ENCODE results near the gene ALG14. TPM values are rescaled to one million over a fixed set of nuclear protein-coding genes. Genes with fewer than 3 reads are reported as not detected.
A peak's percentile ranks its signal among the peaks of the same experiment; 100 is the strongest.

ALG14 gene
- polyA plus RNA-seq, 1 of the 3 experiments (the other 2 are of a cell fraction): 2.5 TPM

DNA sequence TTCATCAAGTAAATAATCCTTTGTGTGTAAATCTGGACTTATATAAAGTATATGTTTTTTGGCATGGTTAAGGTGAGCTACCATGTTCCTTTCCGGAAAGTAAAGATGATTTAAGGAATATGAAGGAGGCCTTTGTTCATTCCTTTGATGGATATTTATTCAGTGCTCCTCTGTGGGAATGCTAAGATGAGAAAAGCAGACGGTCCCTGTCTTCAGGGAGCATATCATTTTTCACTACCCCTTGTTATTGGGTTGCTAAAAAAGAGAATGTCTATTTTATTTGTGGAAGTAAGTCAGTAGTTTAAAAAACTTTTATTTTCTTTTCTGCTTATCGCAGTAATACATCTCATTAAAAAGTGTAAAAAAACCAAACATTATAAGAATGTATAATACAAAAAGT is 110.8 kb downstream of the ALG14 start:
- 77% methylated on average over 3 of the region's 3 CpGs for WGBS (ENCODE audit: low lambda C conversion rate)
- H3F3A ChIP-seq (replicated peaks; ENCODE audit: insufficient read depth): no peaks in the 10 kb centered on the region
- TF ChIP-seq TCF12 (IDR thresholded peaks at IDR 0.05) (no peak), EP300 (IDR thresholded peaks at IDR 0.05; ENCODE audit: borderline replicate concordance in 1 of 2, low read depth in 1 of 2, low read length in 1 of 2) (no peak), SMC3 (IDR thresholded peaks at IDR 0.05; ENCODE audit: low read depth, low read length) (no peak), JUND (IDR thresholded peaks at IDR 0.05) (no peak), FOXM1 (IDR thresholded peaks at IDR 0.05; ENCODE audit: low read depth) (no peak), RXRA (IDR thresholded peaks at IDR 0.05; ENCODE audit: borderline replicate concordance, low read depth) (no peak), NFIC (IDR thresholded peaks at IDR 0.05; ENCODE audit: borderline replicate concordance) (no peak), NRF1 (IDR thresholded peaks at IDR 0.05; ENCODE audit: low read depth, low read length) (no peak), FOSL2 (IDR thresholded peaks at IDR 0.05; ENCODE audit: borderline replicate concordance, low read depth) (no peak)
- TF ChIP-seq, protein P1, sequence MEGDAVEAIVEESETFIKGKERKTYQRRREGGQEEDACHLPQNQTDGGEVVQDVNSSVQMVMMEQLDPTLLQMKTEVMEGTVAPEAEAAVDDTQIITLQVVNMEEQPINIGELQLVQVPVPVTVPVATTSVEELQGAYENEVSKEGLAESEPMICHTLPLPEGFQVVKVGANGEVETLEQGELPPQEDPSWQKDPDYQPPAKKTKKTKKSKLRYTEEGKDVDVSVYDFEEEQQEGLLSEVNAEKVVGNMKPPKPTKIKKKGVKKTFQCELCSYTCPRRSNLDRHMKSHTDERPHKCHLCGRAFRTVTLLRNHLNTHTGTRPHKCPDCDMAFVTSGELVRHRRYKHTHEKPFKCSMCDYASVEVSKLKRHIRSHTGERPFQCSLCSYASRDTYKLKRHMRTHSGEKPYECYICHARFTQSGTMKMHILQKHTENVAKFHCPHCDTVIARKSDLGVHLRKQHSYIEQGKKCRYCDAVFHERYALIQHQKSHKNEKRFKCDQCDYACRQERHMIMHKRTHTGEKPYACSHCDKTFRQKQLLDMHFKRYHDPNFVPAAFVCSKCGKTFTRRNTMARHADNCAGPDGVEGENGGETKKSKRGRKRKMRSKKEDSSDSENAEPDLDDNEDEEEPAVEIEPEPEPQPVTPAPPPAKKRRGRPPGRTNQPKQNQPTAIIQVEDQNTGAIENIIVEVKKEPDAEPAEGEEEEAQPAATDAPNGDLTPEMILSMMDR (IDR thresholded peaks at IDR 0.05): no peak
- TF ChIP-seq, protein P2, sequence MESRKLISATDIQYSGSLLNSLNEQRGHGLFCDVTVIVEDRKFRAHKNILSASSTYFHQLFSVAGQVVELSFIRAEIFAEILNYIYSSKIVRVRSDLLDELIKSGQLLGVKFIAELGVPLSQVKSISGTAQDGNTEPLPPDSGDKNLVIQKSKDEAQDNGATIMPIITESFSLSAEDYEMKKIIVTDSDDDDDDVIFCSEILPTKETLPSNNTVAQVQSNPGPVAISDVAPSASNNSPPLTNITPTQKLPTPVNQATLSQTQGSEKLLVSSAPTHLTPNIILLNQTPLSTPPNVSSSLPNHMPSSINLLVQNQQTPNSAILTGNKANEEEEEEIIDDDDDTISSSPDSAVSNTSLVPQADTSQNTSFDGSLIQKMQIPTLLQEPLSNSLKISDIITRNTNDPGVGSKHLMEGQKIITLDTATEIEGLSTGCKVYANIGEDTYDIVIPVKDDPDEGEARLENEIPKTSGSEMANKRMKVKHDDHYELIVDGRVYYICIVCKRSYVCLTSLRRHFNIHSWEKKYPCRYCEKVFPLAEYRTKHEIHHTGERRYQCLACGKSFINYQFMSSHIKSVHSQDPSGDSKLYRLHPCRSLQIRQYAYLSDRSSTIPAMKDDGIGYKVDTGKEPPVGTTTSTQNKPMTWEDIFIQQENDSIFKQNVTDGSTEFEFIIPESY (IDR thresholded peaks at IDR 0.05; ENCODE audit: borderline replicate concordance, low read depth): no peak
- no peaks in the 10 kb centered on the region for H3K9me2 ChIP-seq
- no peaks in the 10 kb centered on the region for H3K9me3 ChIP-seq
- H3K36me3 ChIP-seq (replicated peaks in 1 of 2; ENCODE audit: control insufficient read depth in 1 of 2, insufficient read depth in 2 of 2, low read length in 1 of 2): no peaks in the 10 kb centered on the region
- no peak overlapping the region for H3K4me3 ChIP-seq (ENCODE audit: low read depth in 2 of 2, low read length in 1 of 2)
- H3K4me2 ChIP-seq: no peak overlapping the region
- H3K27ac ChIP-seq (ENCODE audit: low read depth in 2 of 2, low read length in 1 of 2): no peak overlapping the region
- 0 out of 2 replicates have a peak overlapping the region, but pooled peaks have one; percentile 54 for H2AFZ ChIP-seq (ENCODE audit: low read depth)
- POLR2A ChIA-PET: no interaction called here
- H3K27me3 ChIP-seq (ENCODE audit: insufficient read depth): no peaks in the 10 kb centered on the region
- no peak overlapping the region for H3K9ac ChIP-seq
- DNase-seq: no peak
- no peaks in the 10 kb centered on the region for H3K79me2 ChIP-seq (ENCODE audit: insufficient read depth)
- no peaks in the 10 kb centered on the region for H4K20me1 ChIP-seq (ENCODE audit: insufficient read depth)
- CTCF ChIA-PET: interaction anchor here (1.8 kb wide), 1 partner anchor 80 kb away, joined by 8 read pairs; no protein-coding TSS in a partner anchor
- peaks cover 0 to 8% of the 10 kb centered on the region in 2 experiments; a peak in 1 of 4 replicates for H3K4me1 ChIP-seq (ENCODE audit: control insufficient read depth in 1 of 2, insufficient read depth in 2 of 2, low read depth in 1 of 2, low read length in 1 of 2)

DNA sequence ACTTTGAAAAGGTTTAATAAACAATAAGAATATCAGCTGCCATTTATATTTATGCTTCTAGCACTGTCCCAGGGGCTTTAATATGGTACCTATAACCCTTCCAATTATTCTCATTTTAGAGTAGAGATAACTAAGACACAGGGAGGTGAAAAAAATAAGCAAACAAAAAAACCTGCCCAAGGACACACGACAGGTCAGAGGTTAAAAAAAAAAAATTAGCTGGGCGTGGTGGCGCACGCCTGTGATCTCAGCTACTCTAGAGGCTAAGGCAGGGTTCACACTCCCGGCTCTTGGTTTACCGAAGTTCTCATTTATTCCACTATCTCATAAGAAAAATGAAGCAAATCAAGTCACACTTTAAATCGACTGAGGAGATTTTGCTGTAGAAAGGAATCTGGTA is 111.2 kb downstream of the ALG14 start:
- Histone ChIP-seq H3K9me2 (no peaks in the 10 kb centered on the region), H3F3A (replicated peaks; ENCODE audit: insufficient read depth) (no peaks in the 10 kb centered on the region), H3K9ac (no peak overlapping the region), H3K4me2 (no peak overlapping the region), H4K20me1 (ENCODE audit: insufficient read depth) (no peaks in the 10 kb centered on the region), H3K79me2 (ENCODE audit: insufficient read depth) (no peaks in the 10 kb centered on the region), H3K27ac (ENCODE audit: low read depth in 2 of 2, low read length in 1 of 2) (no peak overlapping the region), H2AFZ (ENCODE audit: low read depth) (no peak overlapping the region), H3K4me3 (ENCODE audit: low read depth in 2 of 2, low read length in 1 of 2) (no peak overlapping the region), H3K36me3 (replicated peaks in 1 of 2; ENCODE audit: control insufficient read depth in 1 of 2, insufficient read depth in 2 of 2, low read length in 1 of 2) (no peaks in the 10 kb centered on the region), H3K27me3 (ENCODE audit: insufficient read depth) (no peaks in the 10 kb centered on the region), H3K4me1 (ENCODE audit: control insufficient read depth in 1 of 2, insufficient read depth in 2 of 2, low read depth in 1 of 2, low read length in 1 of 2) (peaks cover 0 to 8% of the 10 kb centered on the region in 2 experiments; a peak in 1 of 4 replicates), H3K9me3 (no peaks in the 10 kb centered on the region)
- ChIA-PET POLR2A (no interaction called here), CTCF (interaction anchor here (0.9 to 1.8 kb wide), 4 partner anchors 27 to 82 kb away, joined by 3 to 8 read pairs (median 4); no protein-coding TSS in a partner anchor)
- no peak for DNase-seq
- WGBS (ENCODE audit: low lambda C conversion rate): 97% methylated on average over 7 of the region's 7 CpGs
- TF ChIP-seq EZH2phosphoT487 (IDR thresholded peaks at IDR 0.05; ENCODE audit: borderline replicate concordance, low read depth) (no peak), YY1 (IDR thresholded peaks at IDR 0.05; ENCODE audit: low read depth) (no peak), RAD21 (IDR thresholded peaks at IDR 0.05; ENCODE audit: low read length) (no peak), NFIC (IDR thresholded peaks at IDR 0.05; ENCODE audit: borderline replicate concordance) (no peak), TCF12 (IDR thresholded peaks at IDR 0.05) (no peak), RFX5 (IDR thresholded peaks at IDR 0.05; ENCODE audit: low read length) (no peak), RCOR1 (IDR thresholded peaks at IDR 0.05; ENCODE audit: low read length) (no peak), FOXJ3 (CRISPR knock-in tag; IDR thresholded peaks at IDR 0.05) (no peak), GABPA (IDR thresholded peaks at IDR 0.05; ENCODE audit: low read depth) (no peak), JUND (IDR thresholded peaks at IDR 0.05) (no peak), GATA2 (CRISPR knock-in tag; IDR thresholded peaks at IDR 0.05) (no peak), MEF2A (IDR thresholded peaks at IDR 0.05; ENCODE audit: borderline replicate concordance, low read depth) (no peak)
- TF ChIP-seq, protein P3, sequence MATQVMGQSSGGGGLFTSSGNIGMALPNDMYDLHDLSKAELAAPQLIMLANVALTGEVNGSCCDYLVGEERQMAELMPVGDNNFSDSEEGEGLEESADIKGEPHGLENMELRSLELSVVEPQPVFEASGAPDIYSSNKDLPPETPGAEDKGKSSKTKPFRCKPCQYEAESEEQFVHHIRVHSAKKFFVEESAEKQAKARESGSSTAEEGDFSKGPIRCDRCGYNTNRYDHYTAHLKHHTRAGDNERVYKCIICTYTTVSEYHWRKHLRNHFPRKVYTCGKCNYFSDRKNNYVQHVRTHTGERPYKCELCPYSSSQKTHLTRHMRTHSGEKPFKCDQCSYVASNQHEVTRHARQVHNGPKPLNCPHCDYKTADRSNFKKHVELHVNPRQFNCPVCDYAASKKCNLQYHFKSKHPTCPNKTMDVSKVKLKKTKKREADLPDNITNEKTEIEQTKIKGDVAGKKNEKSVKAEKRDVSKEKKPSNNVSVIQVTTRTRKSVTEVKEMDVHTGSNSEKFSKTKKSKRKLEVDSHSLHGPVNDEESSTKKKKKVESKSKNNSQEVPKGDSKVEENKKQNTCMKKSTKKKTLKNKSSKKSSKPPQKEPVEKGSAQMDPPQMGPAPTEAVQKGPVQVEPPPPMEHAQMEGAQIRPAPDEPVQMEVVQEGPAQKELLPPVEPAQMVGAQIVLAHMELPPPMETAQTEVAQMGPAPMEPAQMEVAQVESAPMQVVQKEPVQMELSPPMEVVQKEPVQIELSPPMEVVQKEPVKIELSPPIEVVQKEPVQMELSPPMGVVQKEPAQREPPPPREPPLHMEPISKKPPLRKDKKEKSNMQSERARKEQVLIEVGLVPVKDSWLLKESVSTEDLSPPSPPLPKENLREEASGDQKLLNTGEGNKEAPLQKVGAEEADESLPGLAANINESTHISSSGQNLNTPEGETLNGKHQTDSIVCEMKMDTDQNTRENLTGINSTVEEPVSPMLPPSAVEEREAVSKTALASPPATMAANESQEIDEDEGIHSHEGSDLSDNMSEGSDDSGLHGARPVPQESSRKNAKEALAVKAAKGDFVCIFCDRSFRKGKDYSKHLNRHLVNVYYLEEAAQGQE (IDR thresholded peaks at IDR 0.05; ENCODE audit: low read depth, low read length): no peak
- TF ChIP-seq, protein P4, sequence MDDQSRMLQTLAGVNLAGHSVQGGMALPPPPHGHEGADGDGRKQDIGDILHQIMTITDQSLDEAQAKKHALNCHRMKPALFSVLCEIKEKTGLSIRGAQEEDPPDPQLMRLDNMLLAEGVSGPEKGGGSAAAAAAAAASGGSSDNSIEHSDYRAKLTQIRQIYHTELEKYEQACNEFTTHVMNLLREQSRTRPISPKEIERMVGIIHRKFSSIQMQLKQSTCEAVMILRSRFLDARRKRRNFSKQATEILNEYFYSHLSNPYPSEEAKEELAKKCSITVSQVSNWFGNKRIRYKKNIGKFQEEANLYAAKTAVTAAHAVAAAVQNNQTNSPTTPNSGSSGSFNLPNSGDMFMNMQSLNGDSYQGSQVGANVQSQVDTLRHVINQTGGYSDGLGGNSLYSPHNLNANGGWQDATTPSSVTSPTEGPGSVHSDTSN (IDR thresholded peaks at IDR 0.05): no peak

Measured in SK-N-SH (cell line).